ENCODE results near the gene IL1RAP.

Gene IL1RAP

GRCh38 chr3:190581041-190581541 is 67.2 kb downstream of the IL1RAP start:
- no peak for DNase-seq

DNA sequence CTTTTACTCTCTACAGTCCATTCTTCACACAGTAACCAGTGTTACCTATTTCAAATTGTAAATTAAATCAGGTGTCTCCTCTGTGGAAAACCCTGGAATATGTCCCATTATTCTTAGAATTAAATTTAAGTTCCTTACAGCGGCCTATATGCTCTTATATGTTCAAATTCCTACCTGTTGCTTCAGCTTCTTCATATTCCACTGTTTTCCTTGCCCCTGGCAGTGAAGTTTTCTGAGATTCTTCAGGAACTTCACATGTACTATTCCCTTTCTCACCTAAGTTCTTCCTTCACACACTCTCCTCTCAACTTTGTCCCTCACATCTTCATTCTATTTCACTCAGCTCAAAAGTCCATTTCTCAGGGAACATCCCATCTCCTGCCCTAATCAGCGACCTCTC is 68.8 kb downstream of the IL1RAP start:
- no peak for DNase-seq

DNA sequence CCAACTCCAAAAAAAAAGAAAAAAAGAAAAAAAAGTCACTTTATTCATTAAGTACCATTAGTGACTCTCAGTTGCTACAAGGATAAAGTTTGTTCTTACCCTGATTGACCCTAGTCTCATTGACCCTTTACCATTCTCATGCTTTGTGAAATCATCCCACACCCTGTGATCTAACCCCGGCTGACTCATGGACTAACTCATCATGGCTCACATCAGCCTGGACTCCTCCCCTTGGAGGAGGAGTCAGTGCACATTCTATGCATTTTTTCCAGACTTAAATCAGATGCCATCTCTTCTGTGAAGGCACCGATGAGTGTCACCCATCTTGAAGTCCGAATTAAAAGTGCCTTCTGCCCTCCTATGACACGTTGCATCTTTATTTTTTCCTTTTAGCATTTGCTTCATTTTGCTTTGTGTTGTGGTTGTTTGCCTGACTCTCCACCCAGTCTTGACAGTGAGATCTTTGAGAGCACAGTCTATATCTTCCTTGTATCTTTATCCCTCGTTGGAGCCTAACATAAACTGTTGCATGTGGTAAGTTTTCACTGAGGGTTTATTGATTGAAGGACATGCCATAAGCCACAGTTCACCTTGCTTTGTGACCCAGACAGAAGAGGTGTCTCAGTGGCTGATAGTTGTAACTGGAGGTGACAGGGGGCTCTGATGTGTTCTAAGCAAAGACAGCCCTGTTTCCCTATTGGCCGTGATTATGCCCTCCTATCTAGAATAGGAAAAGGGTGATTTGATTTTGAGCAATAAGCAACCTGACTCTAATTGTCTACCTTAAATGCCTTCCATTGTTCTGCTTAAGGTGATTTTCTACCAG is 72.1 kb downstream of the IL1RAP start:
- DNase-seq = peak; percentile 75

- peak; percentile 49 for DNase-seq
Measured at GRCh38 chr3:190586631-190587011, 72.7 kb downstream of the IL1RAP start.

DNA sequence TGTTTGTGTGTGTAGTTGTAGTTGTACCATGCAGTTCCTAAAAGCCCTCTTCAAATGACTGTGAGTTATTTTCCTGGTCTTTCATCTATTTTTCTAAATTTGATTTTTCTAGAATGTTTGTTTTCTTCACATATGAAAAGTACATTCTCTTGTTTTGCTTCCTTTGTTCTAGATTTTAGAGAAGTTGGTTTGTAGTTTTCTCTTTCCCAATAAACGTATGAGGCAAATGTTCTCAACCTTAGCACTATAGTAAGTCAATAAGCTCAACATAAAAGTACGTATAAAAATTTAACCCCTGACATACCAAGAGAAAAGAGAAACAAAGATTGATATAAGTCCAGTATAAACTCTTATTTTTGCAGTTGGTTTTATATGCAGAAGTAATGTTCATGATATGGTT is 74.7 kb downstream of the IL1RAP start:
- no peak for DNase-seq

DNA sequence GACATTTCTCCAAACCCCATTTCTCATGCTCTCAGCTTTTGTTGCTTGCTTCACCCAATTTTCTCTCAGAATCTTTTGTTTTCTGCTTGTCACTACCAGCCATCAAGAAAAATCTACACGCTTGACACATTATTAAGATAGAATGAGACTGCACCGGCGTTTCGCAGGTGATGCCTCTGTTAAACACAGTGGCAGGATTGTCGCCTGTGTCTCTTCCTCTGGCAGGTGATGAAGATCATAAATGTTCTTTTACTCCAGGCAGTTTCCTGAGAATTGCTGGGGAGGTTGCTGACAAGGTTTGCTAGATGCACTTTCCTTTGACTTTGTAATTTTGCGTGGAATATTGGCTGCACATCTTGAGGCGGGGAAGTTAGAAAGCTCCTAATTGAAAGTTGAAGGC is 75.4 kb downstream of the IL1RAP start:
- DNase-seq = no peak

DNA sequence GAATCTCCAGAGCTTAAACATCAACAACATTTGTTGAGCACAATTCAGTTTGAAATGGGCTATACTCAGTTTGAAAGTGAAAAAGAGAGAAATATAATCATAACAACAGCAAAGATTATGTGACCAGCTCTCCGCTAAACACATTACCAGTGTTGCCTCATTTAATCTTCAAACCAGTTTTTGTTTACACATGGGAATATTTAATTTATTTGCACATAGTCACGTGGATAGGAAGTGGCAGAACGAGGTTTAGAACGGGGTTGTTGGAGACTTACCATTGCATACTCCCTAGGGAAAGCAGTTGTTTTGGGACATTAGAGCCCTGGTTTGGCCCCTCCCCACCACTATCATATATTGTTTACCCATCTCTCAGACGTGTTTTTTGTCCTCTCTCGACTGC is 77.2 kb downstream of the IL1RAP start:
- no peak for DNase-seq

- DNase-seq = no peak
Measured at GRCh38 chr3:190593075-190593474, 79.2 kb downstream of the IL1RAP start.

DNA sequence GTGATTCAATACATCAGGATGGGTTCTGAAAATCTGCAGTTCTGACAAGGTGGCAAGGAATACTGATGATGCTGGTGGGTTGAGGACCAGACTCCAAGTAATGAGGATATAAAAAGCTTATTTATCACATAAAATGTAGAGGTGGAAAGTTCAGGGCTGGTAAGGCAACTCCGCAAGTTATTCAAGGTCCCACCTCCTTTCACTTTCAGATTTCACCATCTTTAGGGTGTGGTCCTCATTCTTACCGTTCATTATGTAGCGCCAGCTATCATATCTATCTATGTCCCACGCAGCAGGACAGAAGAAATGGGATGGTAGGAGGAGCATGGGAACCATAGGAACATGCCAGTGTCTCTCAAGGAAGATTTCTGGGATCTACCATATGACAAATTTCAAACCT is 80.3 kb downstream of the IL1RAP start:
- DNase-seq = no peak

DNA sequence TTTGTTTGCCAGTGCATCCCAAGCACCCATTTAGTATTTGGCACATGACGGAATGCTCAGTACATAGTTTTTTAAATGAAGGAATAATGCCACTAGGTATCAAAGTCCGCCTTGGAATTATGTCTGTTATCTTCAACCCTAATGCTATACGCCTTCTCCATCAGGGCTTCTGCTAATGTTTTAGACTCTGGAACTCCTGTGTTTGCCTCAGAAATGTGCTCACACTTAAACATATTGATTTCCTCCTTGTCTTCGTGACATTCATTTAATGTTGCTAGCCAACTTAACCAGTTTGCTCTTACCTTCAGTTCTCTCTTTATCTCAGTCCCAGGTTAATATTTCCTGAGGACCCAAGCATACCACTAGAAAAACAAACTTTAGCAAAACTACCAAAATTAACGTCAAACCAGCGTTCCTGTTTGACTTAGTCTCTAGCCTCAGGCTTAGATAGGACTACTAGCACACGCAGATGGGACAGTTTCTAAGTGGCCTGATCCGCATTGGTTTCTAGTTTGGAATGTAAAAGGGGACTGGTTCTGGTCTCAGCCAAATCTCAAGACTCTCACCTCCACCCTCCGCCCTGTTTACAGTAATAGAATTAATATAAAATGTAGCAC is 81.4 kb downstream of the IL1RAP start:
- no peak for DNase-seq

DNA sequence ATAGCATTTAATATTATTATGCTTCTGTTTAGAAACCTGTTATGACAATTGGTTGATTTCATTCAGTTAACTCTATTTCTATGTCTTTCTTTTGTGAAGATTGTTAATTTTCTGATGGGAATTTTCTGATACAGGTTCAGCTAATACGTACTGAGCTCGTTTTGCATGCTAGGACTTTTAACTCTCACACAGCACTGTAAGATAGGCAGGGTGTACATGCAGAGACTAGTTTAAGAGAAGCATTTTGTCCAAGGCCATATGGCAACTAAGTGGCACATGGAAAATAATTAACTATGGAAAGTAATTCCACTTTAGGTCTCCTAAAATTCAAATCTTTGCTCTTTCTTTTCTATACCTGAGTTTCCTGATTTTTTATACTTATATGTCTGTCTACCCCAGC is 81.9 kb downstream of the IL1RAP start:
- DNase-seq = no peak

DNA sequence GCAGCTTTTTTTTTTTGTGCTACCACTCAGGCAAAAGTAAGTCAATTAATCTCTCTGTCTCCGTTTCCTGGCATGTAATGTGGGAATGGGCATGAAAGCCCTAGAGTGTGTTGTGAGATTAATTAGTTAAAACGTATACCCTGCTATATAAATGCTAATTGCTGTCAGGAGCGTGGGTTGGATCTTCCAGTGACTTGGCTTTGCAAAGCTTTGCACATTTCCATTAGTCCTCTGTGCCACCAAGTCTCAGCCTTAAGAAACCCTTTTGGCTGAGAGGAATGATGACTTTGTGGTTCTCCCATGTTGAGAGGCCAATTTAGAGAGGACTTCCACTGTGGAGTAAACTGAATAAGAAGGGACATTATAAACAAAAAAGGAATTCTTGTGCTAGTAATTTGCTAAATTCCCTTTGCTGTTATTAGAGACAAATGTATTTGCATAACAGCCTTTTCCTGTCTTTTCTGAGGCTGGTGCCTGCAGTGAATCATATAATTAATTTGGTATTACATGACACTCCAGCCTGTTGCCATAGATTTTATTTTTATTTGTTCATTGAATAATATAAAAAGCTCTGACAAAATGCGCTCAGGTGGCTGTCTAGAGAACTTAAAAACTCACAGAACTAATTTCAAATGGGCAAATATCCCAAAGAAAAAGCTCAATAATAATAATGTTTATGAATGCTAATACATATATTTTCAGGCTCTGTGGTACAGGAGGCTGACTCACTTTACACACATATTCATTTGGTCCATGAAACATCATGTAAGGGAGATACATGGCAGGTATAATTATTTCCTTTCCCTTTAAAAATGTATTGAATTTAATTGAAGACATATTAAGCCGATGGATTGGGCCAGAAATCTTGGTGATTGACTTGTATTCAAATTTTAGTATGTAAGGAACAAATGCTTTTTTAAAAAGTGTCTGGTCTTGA is 82.7 kb downstream of the IL1RAP start:
- DNase-seq = no peak

GRCh38 chr3:190597291-190597690 is 83.4 kb downstream of the IL1RAP start:
- no peak for DNase-seq

DNA sequence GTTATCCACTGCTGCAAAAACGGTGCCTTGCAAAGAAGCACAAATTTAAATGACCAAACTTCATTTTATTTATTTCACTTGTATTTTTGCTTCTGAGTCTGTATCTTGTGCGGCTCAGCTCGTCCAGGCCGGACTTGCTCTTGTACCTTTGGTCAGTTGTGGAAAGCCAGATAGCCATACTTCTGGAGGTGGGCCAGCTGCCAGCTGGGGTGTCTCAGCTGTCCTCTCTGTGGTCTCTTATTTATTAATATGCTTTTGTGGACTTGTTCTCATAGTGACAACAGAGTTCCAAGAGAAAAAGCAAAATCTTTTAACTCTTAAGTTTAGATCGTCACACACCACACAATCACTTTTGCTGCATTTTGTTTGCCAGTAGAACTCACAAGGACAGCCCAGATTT is 87.7 kb downstream of the IL1RAP start:
- DNase-seq = no peak

DNA sequence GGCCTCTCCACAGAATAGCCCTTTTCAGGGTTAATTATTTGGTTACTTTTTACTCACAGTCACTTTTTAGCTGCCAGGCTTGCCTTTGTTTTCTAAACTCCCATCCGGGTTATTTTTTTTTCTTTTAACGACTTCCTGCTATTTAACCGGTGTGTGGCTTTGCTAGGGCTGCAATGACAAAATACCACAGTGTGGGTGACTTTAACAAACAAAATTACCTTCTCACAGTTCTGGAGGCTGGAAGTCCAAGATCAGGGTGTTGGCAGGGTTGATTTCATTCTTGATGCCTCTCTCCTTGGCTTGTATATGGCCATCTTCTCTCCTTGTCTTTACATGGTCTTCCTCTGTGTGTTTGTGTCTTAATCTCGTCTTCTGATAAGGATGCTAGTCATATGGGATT is 91.5 kb downstream of the IL1RAP start:
- no peak for DNase-seq

DNA sequence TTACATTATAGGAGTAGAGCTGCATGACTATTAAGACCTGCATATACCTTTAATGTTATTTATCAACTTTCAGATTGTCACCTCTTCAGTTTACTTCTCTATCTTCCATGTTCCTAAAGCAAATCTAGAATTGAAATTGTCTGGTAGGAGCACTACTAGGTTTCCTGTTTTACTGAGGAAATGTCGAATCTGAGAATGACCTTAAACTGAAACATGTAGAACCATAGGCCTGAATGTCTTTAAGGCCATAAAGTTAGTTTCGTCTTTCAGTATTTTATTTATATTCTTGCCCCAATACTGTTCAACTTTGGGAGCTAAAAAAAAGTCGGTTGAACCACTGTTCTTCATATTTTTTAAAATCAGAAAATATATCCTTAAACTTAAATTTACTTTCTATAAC is 92.7 kb downstream of the IL1RAP start:
- DNase-seq = no peak

DNA sequence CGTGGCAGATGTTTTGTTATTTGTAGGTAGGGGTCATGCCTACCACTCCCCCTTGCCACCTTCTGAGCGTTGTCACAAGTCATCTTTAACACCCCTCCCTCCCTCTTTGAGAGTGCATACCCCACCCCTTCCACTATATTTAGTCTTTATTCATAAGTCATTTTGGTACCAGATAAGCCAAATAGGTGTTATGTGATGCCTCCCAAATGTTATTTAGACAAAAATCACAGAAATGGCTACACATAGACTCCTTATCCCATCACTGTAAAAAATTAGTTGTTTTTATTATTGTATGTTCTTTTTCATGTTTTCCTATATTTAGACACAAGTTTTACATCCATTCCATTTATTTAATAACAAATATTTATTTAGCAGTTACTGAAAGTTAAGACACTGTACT is 93.1 kb downstream of the IL1RAP start:
- no peak for DNase-seq

GRCh38 chr3:190608850-190609589 is 95.1 kb downstream of the IL1RAP start:
- no peak for DNase-seq

- DNase-seq = no peak
Measured at GRCh38 chr3:190614226-190615059, 100.6 kb downstream of the IL1RAP start.

- DNase-seq = no peak
Measured at GRCh38 chr3:190615060-190615384, 101.1 kb downstream of the IL1RAP start.

- no peak for DNase-seq
Measured at GRCh38 chr3:190615607-190616006, 101.7 kb downstream of the IL1RAP start.

- peak; percentile 27 for DNase-seq
Measured at GRCh38 chr3:190616637-190617036, 102.8 kb downstream of the IL1RAP start.
